RWPE1 (cell line): ENCODE measurements around the gene UGT3A2.

Experiments used
- CTCF ChIA-PET: fragments of 350-600 bp; sonication (Branson Sonifier 250); formaldehyde crosslinking; extraction: SDS; loops from one replicate; lab custom pipeline; 2021; lab: Yijun Ruan, JAX
- POLR2A ChIA-PET: fragments of 400-600 bp; formaldehyde crosslinking; extraction: SDS; loops from one replicate; lab custom pipeline; 2020; ENCODE audit warnings: antibody characterized with exemption; ENCODE audit not compliant: low non-redundant PET; lab: Yijun Ruan, JAX
- DNase-seq: peaks from one replicate; pipeline ENCODE4 v3.0.0; 2012; ENCODE audit warnings: low spot score
- H3K27ac ChIP-seq: fragments of 450-650 bp; 2 replicates; pipeline ENCODE4 v1.5.1; 2017
- TF ChIP-seq, protein P1 (sequence below): fragments of 450-650 bp; conservative IDR thresholded peaks from 2 replicates; pipeline ENCODE4 v1.5.1; 2017; ENCODE audit warnings: low read depth, mild to moderate bottlenecking

UGT3A2 gene

DNA sequence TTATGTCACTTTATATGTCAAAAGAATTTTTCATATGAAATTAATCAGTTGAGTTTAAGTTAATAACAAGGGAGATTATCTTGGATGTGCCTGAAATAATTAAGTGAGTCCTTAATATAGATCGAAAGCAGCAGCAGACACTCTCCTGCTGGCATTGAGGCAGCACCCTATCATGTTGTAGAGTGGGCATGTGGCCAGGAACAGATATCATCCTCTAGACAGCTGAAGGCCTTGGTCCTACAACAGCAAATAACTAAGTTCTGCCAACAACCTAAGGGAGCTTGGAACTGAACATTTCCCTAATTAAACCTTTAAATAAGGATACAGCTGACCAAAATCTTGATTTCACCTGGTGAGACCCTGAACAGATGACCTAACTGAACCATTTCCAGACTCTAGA lies 49.7 kb downstream of the UGT3A2 start:
- no peak for DNase-seq
- POLR2A ChIA-PET = no interaction called here
- no peak overlapping the region for H3K27ac ChIP-seq
- CTCF ChIA-PET = no interaction called here
- TF ChIP-seq, protein P1, sequence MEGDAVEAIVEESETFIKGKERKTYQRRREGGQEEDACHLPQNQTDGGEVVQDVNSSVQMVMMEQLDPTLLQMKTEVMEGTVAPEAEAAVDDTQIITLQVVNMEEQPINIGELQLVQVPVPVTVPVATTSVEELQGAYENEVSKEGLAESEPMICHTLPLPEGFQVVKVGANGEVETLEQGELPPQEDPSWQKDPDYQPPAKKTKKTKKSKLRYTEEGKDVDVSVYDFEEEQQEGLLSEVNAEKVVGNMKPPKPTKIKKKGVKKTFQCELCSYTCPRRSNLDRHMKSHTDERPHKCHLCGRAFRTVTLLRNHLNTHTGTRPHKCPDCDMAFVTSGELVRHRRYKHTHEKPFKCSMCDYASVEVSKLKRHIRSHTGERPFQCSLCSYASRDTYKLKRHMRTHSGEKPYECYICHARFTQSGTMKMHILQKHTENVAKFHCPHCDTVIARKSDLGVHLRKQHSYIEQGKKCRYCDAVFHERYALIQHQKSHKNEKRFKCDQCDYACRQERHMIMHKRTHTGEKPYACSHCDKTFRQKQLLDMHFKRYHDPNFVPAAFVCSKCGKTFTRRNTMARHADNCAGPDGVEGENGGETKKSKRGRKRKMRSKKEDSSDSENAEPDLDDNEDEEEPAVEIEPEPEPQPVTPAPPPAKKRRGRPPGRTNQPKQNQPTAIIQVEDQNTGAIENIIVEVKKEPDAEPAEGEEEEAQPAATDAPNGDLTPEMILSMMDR = no peak

DNA sequence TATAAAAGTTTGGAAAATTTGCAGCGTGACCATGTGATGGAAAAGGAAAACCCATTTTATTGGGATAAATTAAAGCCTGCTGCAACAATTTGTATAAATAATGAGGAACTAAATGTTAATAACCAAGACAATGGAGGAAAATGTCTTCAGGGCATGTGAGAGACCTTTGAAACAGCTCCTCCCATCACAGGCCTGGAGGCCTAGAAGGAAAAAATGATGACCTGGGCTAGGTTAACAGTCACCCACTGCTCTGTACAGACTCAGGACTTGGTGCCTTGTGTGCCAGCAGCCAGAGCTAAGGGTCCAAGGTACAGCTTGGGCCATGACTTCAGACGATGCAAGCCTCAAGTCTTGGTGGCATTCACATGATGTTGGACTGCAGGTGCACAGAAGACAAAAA lies 53.5 kb downstream of the UGT3A2 start:
- CTCF ChIA-PET = no interaction called here
- H3K27ac ChIP-seq = no peak overlapping the region
- TF ChIP-seq, protein P1 = no peak
- DNase-seq = no peak
- POLR2A ChIA-PET = no interaction called here

DNA sequence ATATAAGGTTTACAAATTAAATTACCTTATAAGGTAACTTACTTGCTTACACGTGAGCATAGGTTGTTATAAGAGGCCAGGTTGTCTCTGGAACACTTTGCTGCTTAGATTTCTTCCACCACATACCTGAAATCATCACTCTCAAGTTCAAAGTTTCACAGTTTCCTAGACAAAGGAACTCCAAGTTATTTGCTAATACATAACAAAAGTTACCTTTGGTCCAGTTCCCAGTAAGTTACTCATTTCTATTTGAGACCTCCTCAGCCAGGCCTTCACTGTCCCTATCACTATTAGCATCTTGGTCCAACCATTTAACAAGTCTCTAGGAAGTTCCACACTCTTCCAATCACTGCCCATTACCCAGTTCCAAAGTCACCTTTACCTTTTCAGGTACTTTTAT lies 57.0 kb downstream of the UGT3A2 start:
- no peak for DNase-seq
- ChIA-PET POLR2A (no interaction called here), CTCF (interaction anchor here (0.6 kb wide), 1 partner anchor 85 kb away, joined by 3 read pairs; no protein-coding TSS in a partner anchor)
- TF ChIP-seq, protein P1 = no peak
- H3K27ac ChIP-seq = no peak overlapping the region

DNA sequence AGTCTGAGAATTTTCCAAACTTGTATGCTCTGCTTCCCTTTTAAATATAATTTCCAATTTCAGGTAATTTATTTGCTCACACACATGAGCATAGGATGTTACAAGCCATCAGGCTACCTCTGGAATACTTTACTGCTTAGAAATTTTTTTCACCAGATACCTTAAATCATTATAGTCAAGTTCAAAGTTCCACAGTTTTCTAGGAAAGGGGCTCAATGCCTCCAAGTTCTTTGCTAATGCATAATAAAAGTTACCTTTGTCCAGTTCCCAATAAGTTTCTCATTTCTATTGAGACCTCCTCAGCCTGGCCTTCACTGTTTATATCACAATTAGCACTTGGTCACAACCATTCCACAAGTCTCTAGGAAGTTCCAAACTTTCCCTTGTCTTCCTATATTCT lies 59.3 kb downstream of the UGT3A2 start:
- no peak for DNase-seq
- TF ChIP-seq, protein P1 = no peak
- CTCF ChIA-PET = no interaction called here
- POLR2A ChIA-PET = no interaction called here
- H3K27ac ChIP-seq = no peak overlapping the region

DNA sequence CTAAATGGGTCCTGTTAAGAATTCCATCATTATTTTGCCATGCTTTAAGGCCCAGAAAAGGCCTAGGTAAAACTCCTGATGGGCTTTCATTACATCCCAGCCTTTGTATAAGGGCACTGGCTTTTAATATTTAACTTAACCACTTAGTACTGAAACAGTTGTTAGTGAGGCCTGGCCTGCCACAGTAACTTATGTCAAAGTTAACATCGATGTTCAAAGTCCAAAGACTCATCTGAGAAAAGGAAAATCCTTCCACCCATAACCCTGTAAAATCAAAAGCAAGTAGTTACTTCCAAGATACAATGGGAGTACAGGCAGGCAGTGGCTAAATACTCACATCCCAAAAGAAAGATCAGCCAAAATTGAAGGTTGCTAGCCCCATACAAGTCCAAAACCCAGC lies 60.5 kb downstream of the UGT3A2 start:
- DNase-seq = no peak
- ChIA-PET POLR2A (no interaction called here), CTCF (interaction anchor here (0.7 kb wide), 1 partner anchor 34 kb away, joined by 3 read pairs; no protein-coding TSS in a partner anchor)
- TF ChIP-seq, protein P1 = no peak
- no peak overlapping the region for H3K27ac ChIP-seq

DNA sequence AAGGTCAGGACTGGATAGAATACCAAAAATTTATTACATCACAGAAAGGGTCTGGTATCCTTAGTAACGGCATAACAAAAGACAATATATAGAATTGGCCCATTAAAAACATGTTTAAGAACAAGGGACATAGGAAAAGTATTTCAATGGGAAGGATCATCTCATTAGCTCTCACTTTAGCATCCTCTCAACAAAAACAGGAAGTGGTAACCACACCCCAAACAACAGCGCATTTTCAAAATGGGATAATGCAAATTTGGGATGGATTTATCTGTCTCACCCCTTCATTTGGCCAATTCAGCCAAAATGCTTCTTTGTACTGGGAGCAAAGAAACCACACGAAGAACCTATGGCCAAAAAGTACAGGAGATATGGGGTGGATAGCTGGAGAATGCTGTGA lies 65.7 kb downstream of the UGT3A2 start:
- TF ChIP-seq, protein P1 = no peak
- ChIA-PET CTCF (no interaction called here), POLR2A (no interaction called here)
- H3K27ac ChIP-seq = no peak overlapping the region
- no peak for DNase-seq

DNA sequence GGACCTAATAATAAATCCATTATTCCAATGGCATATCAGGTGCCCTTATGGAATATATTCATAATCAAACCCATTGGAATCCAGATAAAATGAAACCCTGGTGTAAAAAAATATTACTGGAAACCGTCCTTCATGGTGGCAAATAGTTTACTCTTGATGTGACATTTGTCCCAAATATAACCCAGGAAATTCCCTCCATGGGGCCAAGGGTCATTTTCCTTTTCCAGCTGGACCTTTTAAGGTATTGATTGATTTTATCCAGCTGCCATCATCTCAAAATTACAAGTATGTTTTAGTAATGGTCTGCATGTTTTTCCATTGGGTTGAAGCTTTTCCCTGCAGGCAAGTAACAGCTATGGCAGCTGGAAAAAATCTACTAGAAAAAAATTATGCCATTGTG lies 67.1 kb downstream of the UGT3A2 start:
- TF ChIP-seq, protein P1 = no peak
- POLR2A ChIA-PET = no interaction called here
- CTCF ChIA-PET = no interaction called here
- H3K27ac ChIP-seq = no peak overlapping the region
- no peak for DNase-seq
